HG02884 (cell line): ENCODE data around the gene CEP162.
"Not testable (repeated sequence)": the region's sequence is repeated elsewhere in the genome, so short reads cannot be mapped to it uniquely, and the experiment has no call there.

Experiments
- ATAC-seq: cut with Tn5 transposase; IDR thresholded peaks from one replicate; pipeline ENCODE4 v1.9.1; 2021; ENCODE audit warnings: mild to moderate bottlenecking, moderate library complexity; ENCODE audit not compliant: unreplicated experiment

Gene CEP162

GRCh38 chr6:84089081-84089480, 138.4 kb downstream of the CEP162 start:
- no peak for ATAC-seq

GRCh38 chr6:84086545-84087429, 140.7 kb downstream of the CEP162 start:
- no peak for ATAC-seq

GRCh38 chr6:84086056-84086455, 141.4 kb downstream of the CEP162 start:
- ATAC-seq = no peak

GRCh38 chr6:84084705-84085104, 142.7 kb downstream of the CEP162 start:
- not testable (repeated sequence) for ATAC-seq

- ATAC-seq = no peak
Measured at GRCh38 chr6:84082689-84083265, 144.7 kb downstream of the CEP162 start.

GRCh38 chr6:84081222-84081621, 146.2 kb downstream of the CEP162 start:
- no peak for ATAC-seq

- ATAC-seq = no peak
Measured at GRCh38 chr6:84078335-84078734, 149.1 kb downstream of the CEP162 start.

GRCh38 chr6:84077645-84078044, 149.8 kb downstream of the CEP162 start:
- no peak for ATAC-seq

- ATAC-seq = no peak
Measured at GRCh38 chr6:84074988-84075781, 152.3 kb downstream of the CEP162 start.
